22Rv1 (cell line): ENCODE measurements around the gene FRY.

Experiments used
- H3K27ac ChIP-seq: fragments of 450-650 bp; 2 replicates; pipeline ENCODE4 v1.5.1; 2017
- CTCF ChIP-seq: fragments of 450-650 bp; IDR thresholded peaks from 2 replicates; pipeline ENCODE4 v1.5.1; 2017; ENCODE audit warnings: mild to moderate bottlenecking
- ZFX ChIP-seq: fragments of 450-650 bp; IDR thresholded peaks from 2 replicates; pipeline ENCODE4 v1.6.1; 2017; ENCODE audit warnings: antibody characterized with exemption, borderline replicate concordance

Gene FRY

GRCh38 chr13:32225481-32225931, 193.9 kb downstream of the FRY start:
- TF ChIP-seq CTCF (no peak), ZFX (no peak)
- no peak overlapping the region for H3K27ac ChIP-seq

- H3K27ac ChIP-seq: no peak overlapping the region
Measured at GRCh38 chr13:32228330-32229041, 196.9 kb downstream of the FRY start.

GRCh38 chr13:32229443-32229842, 197.9 kb downstream of the FRY start:
- no peak overlapping the region for H3K27ac ChIP-seq
- no peak for TF ChIP-seq CTCF
- no peak for TF ChIP-seq ZFX

More at GRCh38 chr13:32228330-32229041, 196.9 kb downstream of the FRY start:
- no peak for TF ChIP-seq ZFX
- TF ChIP-seq CTCF: no peak

GRCh38 chr13:32232263-32232662, 200.7 kb downstream of the FRY start:
- H3K27ac ChIP-seq: no peak overlapping the region
- no peak for TF ChIP-seq CTCF
- TF ChIP-seq ZFX: no peak

GRCh38 chr13:32233062-32233461, 201.5 kb downstream of the FRY start:
- no peak overlapping the region for H3K27ac ChIP-seq
- no peak for TF ChIP-seq CTCF

GRCh38 chr13:32234914-32235313, 203.3 kb downstream of the FRY start:
- H3K27ac ChIP-seq: no peak overlapping the region
- TF ChIP-seq CTCF: no peak
- no peak for TF ChIP-seq ZFX

GRCh38 chr13:32237681-32238080, 206.1 kb downstream of the FRY start:
- TF ChIP-seq ZFX (no peak), CTCF (no peak)
- H3K27ac ChIP-seq: no peak overlapping the region
